ENCODE data around the gene DHX36. TPM values are rescaled to one million over a fixed set of nuclear protein-coding genes. Genes with fewer than 3 reads are reported as not detected.

The DHX36 gene
- total and polyA plus RNA-seq, 4 donors = 10.6 to 33.6 (median 23.1) TPM

DNA sequence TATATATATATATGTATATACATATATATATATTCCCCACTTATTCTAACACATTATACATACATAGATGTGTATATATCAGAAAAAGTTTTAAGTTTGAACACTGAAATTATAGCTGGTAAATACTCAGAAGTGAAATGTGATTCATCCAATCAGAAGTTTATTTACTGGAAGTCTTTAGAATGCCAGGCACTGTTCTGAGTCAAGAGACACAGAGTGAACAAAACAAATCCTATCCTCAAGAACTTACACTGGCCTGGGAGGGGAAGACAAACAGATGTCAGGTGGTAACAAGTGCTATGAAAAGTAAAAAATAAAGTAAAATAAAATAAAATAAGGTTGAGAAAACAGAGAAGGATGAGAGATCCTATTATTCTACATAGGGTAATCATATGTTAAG, 13.4 kb downstream of the DHX36 start:
- no peak overlapping the region for H3K4me3 ChIP-seq (ENCODE audit: low read depth in 1 of 3, low read length in 3 of 3)
- no peak overlapping the region for H3K27ac ChIP-seq (ENCODE audit: low read depth in 1 of 2, low read length in 2 of 2)
- TF ChIP-seq RAD21 (IDR thresholded peaks at IDR 0.05) (no peak), NR2F2 (IDR thresholded peaks at IDR 0.05) (no peak)
- DNase-seq (ENCODE audit: low spot score) = no peak
- no peaks in the 10 kb centered on the region for H3K9me3 ChIP-seq (ENCODE audit: control insufficient read depth in 4 of 4, low read length in 3 of 4)
- no peaks in the 10 kb centered on the region for H3K4me1 ChIP-seq (ENCODE audit: control insufficient read depth in 4 of 4, insufficient read depth in 4 of 4, low read length in 3 of 4)
- H3K27me3 ChIP-seq (ENCODE audit: control insufficient read depth in 4 of 4, insufficient read depth in 4 of 4, low read length in 3 of 4) = no peaks in the 10 kb centered on the region
- peaks cover 1 to 42% (median 25%) of the 10 kb centered on the region in 4 donors for H3K36me3 ChIP-seq (ENCODE audit: control insufficient read depth in 4 of 4, insufficient read depth in 3 of 4, low read depth in 1 of 4, low read length in 3 of 4)
- H3K9ac ChIP-seq (ENCODE audit: low read depth in 1 of 2, low read length in 2 of 2) = no peak overlapping the region

DNA sequence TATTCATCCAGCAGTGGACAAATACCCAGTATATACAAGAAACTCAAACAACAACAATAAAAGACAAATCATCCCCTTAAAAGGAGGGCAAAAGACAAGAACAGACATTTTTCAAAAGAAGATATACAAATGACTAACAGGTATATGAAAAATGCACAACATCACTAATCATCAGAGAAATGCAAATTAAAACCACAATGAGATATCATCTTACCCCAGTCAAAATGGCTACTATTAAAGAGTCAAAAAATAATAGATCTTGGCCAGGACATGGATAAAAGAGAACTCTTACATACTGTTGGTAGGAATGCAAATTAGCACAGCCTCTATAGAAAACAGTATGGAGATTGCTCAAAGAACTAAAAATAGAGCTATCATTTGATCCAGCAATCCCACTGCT, 16.9 kb downstream of the DHX36 start:
- Histone ChIP-seq H3K9ac (ENCODE audit: low read depth in 1 of 2, low read length in 2 of 2) (no peak overlapping the region), H3K36me3 (ENCODE audit: control insufficient read depth in 4 of 4, insufficient read depth in 3 of 4, low read depth in 1 of 4, low read length in 3 of 4) (peaks cover 5 to 55% (median 34%) of the 10 kb centered on the region in 4 donors), H3K27me3 (ENCODE audit: control insufficient read depth in 4 of 4, insufficient read depth in 4 of 4, low read length in 3 of 4) (no peaks in the 10 kb centered on the region), H3K4me1 (ENCODE audit: control insufficient read depth in 4 of 4, insufficient read depth in 4 of 4, low read length in 3 of 4) (no peaks in the 10 kb centered on the region), H3K9me3 (ENCODE audit: control insufficient read depth in 4 of 4, low read length in 3 of 4) (no peaks in the 10 kb centered on the region), H3K27ac (ENCODE audit: low read depth in 1 of 2, low read length in 2 of 2) (no peak overlapping the region), H3K4me3 (ENCODE audit: low read depth in 1 of 3, low read length in 3 of 3) (no peak overlapping the region)
- TF ChIP-seq RXRA (IDR thresholded peaks at IDR 0.05) (no peak), GABPA (IDR thresholded peaks at IDR 0.05 in 1 of 2, conservative IDR thresholded peaks at IDR 0.05 in 1 of 2) (no peak), FOXA1 (IDR thresholded peaks at IDR 0.05) (no peak), NR2F2 (IDR thresholded peaks at IDR 0.05) (no peak), FOXA2 (IDR thresholded peaks at IDR 0.05) (no peak)
- TF ChIP-seq, protein P1, sequence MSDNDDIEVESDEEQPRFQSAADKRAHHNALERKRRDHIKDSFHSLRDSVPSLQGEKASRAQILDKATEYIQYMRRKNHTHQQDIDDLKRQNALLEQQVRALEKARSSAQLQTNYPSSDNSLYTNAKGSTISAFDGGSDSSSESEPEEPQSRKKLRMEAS (IDR thresholded peaks at IDR 0.05) = no peak
- TF ChIP-seq, protein P2, sequence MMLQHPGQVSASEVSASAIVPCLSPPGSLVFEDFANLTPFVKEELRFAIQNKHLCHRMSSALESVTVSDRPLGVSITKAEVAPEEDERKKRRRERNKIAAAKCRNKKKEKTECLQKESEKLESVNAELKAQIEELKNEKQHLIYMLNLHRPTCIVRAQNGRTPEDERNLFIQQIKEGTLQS (IDR thresholded peaks at IDR 0.05) = no peak
- TF ChIP-seq, protein P3, sequence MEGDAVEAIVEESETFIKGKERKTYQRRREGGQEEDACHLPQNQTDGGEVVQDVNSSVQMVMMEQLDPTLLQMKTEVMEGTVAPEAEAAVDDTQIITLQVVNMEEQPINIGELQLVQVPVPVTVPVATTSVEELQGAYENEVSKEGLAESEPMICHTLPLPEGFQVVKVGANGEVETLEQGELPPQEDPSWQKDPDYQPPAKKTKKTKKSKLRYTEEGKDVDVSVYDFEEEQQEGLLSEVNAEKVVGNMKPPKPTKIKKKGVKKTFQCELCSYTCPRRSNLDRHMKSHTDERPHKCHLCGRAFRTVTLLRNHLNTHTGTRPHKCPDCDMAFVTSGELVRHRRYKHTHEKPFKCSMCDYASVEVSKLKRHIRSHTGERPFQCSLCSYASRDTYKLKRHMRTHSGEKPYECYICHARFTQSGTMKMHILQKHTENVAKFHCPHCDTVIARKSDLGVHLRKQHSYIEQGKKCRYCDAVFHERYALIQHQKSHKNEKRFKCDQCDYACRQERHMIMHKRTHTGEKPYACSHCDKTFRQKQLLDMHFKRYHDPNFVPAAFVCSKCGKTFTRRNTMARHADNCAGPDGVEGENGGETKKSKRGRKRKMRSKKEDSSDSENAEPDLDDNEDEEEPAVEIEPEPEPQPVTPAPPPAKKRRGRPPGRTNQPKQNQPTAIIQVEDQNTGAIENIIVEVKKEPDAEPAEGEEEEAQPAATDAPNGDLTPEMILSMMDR (IDR thresholded peaks at IDR 0.05; ENCODE audit: low read depth, low read length, missing input control) = no peak
- DNase-seq (ENCODE audit: low spot score) = no peak

DNA sequence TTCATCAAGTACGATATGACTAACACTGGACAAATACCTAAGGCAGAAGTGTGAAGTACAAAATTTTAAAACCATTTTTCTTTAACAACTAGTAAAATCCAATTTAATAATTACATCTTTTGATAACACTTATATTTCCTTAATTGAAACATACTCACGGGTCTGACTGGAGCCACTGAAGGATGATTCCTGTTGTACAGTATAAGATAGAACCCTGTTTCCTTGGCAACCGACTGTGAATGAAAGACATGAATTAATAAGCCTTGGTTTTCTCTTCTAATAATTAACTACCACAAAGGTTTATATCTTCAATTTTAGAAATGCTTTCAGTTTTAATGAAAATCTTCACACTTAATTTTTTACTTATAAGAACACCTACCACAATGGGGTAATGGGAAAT, 19.4 kb downstream of the DHX36 start:
- H3K9ac ChIP-seq (ENCODE audit: low read depth in 1 of 2, low read length in 2 of 2) = no peak overlapping the region
- no peaks in the 10 kb centered on the region for H3K4me1 ChIP-seq (ENCODE audit: control insufficient read depth in 4 of 4, insufficient read depth in 4 of 4, low read length in 3 of 4)
- H3K36me3 ChIP-seq (ENCODE audit: control insufficient read depth in 4 of 4, insufficient read depth in 3 of 4, low read depth in 1 of 4, low read length in 3 of 4) = peaks cover 5 to 68% (median 49%) of the 10 kb centered on the region in 4 donors
- no peak for DNase-seq (ENCODE audit: low spot score)
- 97% methylated on average over 3 of the region's 3 CpGs for WGBS
- H3K27ac ChIP-seq (ENCODE audit: low read depth in 1 of 2, low read length in 2 of 2) = no peak overlapping the region
- no peaks in the 10 kb centered on the region for H3K9me3 ChIP-seq (ENCODE audit: control insufficient read depth in 4 of 4, low read length in 3 of 4)
- no peaks in the 10 kb centered on the region for H3K27me3 ChIP-seq (ENCODE audit: control insufficient read depth in 4 of 4, insufficient read depth in 4 of 4, low read length in 3 of 4)
- no peak overlapping the region for H3K4me3 ChIP-seq (ENCODE audit: low read depth in 1 of 3, low read length in 3 of 3)
- TF ChIP-seq YY1 (IDR thresholded peaks at IDR 0.05) = no peak
- TF ChIP-seq FOXA1 (IDR thresholded peaks at IDR 0.05) = no peak
- no peak for TF ChIP-seq SP1 (IDR thresholded peaks at IDR 0.05)
- TF ChIP-seq RAD21 (IDR thresholded peaks at IDR 0.05) = no peak
- TF ChIP-seq TAF1 (conservative IDR thresholded peaks at IDR 0.05) = no peak
- TF ChIP-seq FOXA2 (IDR thresholded peaks at IDR 0.05) = no peak
- TF ChIP-seq, protein P2 (IDR thresholded peaks at IDR 0.05) = no peak
- TF ChIP-seq HNF4A (conservative IDR thresholded peaks at IDR 0.05) = no peak
- TF ChIP-seq, protein P3 (IDR thresholded peaks at IDR 0.05; ENCODE audit: low read depth, low read length, missing input control) = no peak
- TF ChIP-seq NR2F2 (IDR thresholded peaks at IDR 0.05) = no peak

Data from liver (tissue), 9 donors.